Adrenal gland (tissue), 5 donors: Measurements from ENCODE around the gene ARF1.

Source experiments
- POLR2A ChIP-seq, 2 donors: fragments of 450-650 bp; IDR thresholded peaks; one replicate each; pipeline ENCODE4 v1.6.1; 2017; ENCODE audit warnings: antibody characterized with exemption in 2 of 2, mild to moderate bottlenecking in 2 of 2, moderate library complexity in 1 of 2
- TF ChIP-seq, protein P1 (sequence below), 6 experiments: fragments of 450-650 bp in 4 of 6; fragments of 200-600 bp in 2 of 6; sonication (generic) in 1 of 6; IDR thresholded peaks; 1 replicate in 5 of 6; 2 replicates in 1 of 6; pipeline versions ENCODE4 v1.5.1 to v1.8.0; 2016 to 2021; ENCODE audit warnings: antibody characterized with exemption in 6 of 6, mild to moderate bottlenecking in 2 of 6, moderate library complexity in 1 of 6
- donor health status: DM: no; HTN: no; CAD: no.

- TF ChIP-seq, protein P1, sequence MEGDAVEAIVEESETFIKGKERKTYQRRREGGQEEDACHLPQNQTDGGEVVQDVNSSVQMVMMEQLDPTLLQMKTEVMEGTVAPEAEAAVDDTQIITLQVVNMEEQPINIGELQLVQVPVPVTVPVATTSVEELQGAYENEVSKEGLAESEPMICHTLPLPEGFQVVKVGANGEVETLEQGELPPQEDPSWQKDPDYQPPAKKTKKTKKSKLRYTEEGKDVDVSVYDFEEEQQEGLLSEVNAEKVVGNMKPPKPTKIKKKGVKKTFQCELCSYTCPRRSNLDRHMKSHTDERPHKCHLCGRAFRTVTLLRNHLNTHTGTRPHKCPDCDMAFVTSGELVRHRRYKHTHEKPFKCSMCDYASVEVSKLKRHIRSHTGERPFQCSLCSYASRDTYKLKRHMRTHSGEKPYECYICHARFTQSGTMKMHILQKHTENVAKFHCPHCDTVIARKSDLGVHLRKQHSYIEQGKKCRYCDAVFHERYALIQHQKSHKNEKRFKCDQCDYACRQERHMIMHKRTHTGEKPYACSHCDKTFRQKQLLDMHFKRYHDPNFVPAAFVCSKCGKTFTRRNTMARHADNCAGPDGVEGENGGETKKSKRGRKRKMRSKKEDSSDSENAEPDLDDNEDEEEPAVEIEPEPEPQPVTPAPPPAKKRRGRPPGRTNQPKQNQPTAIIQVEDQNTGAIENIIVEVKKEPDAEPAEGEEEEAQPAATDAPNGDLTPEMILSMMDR (IDR thresholded peaks at IDR 0.05), result no peak
- TF ChIP-seq POLR2A (IDR thresholded peaks at IDR 0.05), result no peak
Measured at GRCh38 chr1:228123505-228123904, 41.0 kb downstream of the ARF1 start.
